Keratinocyte (primary cell): ENCODE results near the gene VAV2. TPM values are rescaled to one million over a fixed set of nuclear protein-coding genes. Genes with fewer than 3 reads are reported as not detected.

Experiments
- DNase-seq: peaks from one replicate; pipeline ENCODE4 v3.0.0-alpha.2; 2011; ENCODE audit warnings: low read depth, missing footprints, low spot score
- FAIRE-seq: peaks from 2 replicates; lab custom pipeline; 2011; peaks lifted over from hg19 to GRCh38; lab: Jason Lieb, UNC
- H2AFZ ChIP-seq: 2 replicates; pipeline ENCODE4 v1.6.0; 2012; ENCODE audit warnings: low read length, control low read depth, inconsistent platforms; ENCODE audit not compliant: control insufficient read depth
- H3K27ac ChIP-seq: 2 replicates; pipeline ENCODE4 v1.5.1; 2011; ENCODE audit warnings: low read length; ENCODE audit not compliant: control insufficient read depth, insufficient read depth
- H3K27me3 ChIP-seq: 3 replicates; pipeline ENCODE4 v1.6.0; 2011; ENCODE audit warnings: low read length; ENCODE audit not compliant: control insufficient read depth, insufficient read depth; ENCODE audit errors: extremely low read depth
- H3K36me3 ChIP-seq, 2 experiments: 2 replicates in 1 of 2; 3 replicates in 1 of 2; pipeline ENCODE4 v1.5.1; 2011; ENCODE audit warnings: low read length in 2 of 2, mild to moderate bottlenecking in 1 of 2; ENCODE audit not compliant: control insufficient read depth in 2 of 2, insufficient read depth in 2 of 2; ENCODE audit errors: extremely low read depth in 1 of 2
- H3K4me1 ChIP-seq: 3 replicates; pipeline ENCODE4 v1.5.1; 2011; ENCODE audit warnings: low read length; ENCODE audit not compliant: control insufficient read depth, insufficient read depth; ENCODE audit errors: extremely low read depth
- H3K4me2 ChIP-seq: 3 replicates; pipeline ENCODE4 v1.6.0; 2011; ENCODE audit warnings: low read depth, low read length; ENCODE audit not compliant: control insufficient read depth, insufficient read depth; ENCODE audit errors: extremely low read depth
- H3K4me3 ChIP-seq, 3 experiments: fragments of 200-600 bp in 1 of 3; sonication (generic) in 1 of 3; 2 replicates in 2 of 3; 3 replicates in 1 of 3; pipeline ENCODE4 v1.5.1; 2011 to 2016; ENCODE audit warnings: low read length in 3 of 3, mild to moderate bottlenecking in 3 of 3, control low read depth in 2 of 3, inconsistent platforms in 1 of 3, low read depth in 1 of 3, mixed read lengths in 1 of 3, mixed run types in 1 of 3, moderate library complexity in 1 of 3; ENCODE audit not compliant: control insufficient read depth in 2 of 3, insufficient read depth in 2 of 3; ENCODE audit errors: extremely low read depth in 1 of 3
- H3K79me2 ChIP-seq: 2 replicates; pipeline ENCODE4 v1.6.0; 2012; ENCODE audit warnings: low read length; ENCODE audit not compliant: control insufficient read depth, insufficient read depth
- H3K9ac ChIP-seq: 3 replicates; pipeline ENCODE4 v1.6.0; 2011; ENCODE audit warnings: low read length; ENCODE audit not compliant: control insufficient read depth, insufficient read depth; ENCODE audit errors: extremely low read depth
- H3K9me1 ChIP-seq: 3 replicates; pipeline ENCODE4 v1.6.0; 2011; ENCODE audit warnings: low read length; ENCODE audit not compliant: control insufficient read depth, insufficient read depth; ENCODE audit errors: extremely low read depth
- H3K9me3 ChIP-seq: 2 replicates; pipeline ENCODE4 v1.5.1; 2012; ENCODE audit warnings: low read depth, low read length; ENCODE audit not compliant: control insufficient read depth
- H4K20me1 ChIP-seq: 3 replicates; pipeline ENCODE4 v1.6.0; 2011; ENCODE audit warnings: low read length; ENCODE audit not compliant: control insufficient read depth, insufficient read depth; ENCODE audit errors: extremely low read depth
- CTCF ChIP-seq, 3 experiments: IDR thresholded peaks in 1 of 3; conservative IDR thresholded peaks in 1 of 3; optimal IDR thresholded peaks in 1 of 3; 2 replicates in 2 of 3; 3 replicates in 1 of 3; pipeline versions ENCODE3 to v1.5.1; 2011; ENCODE audit warnings: low read length in 3 of 3, mild to moderate bottlenecking in 3 of 3, moderate library complexity in 2 of 3, control low read depth in 1 of 3, inconsistent platforms in 1 of 3; ENCODE audit not compliant: insufficient read depth in 2 of 3; ENCODE audit errors: extremely low read depth in 1 of 3
- EZH2 ChIP-seq: IDR thresholded peaks from one replicate; pipeline ENCODE4 v1.6.1; 2012; ENCODE audit warnings: inconsistent platforms, mild to moderate bottlenecking, low read length, moderate library complexity
- dilution Hi-C: fragments of 300-500 bp; cut with MboI; formaldehyde crosslinking; loops from one replicate; pipeline ENCODE4 v1.7.0; 2020; ENCODE audit warnings: low sequenced_read_pairs; ENCODE audit not compliant: extremely low pct_ligation_motif_present
- polyA plus RNA-seq, 5 experiments: library from polyadenylated mRNA; depleted of rRNA in 3 of 5; stranded (reverse) in 3 of 5; stranded (forward) in 1 of 5; unstranded in 1 of 5; fragments of >200 nt; gene quantifications; 1 replicate in 1 of 5; 2 replicates in 3 of 5; 3 replicates in 1 of 5; pipeline versions ENCODE4 v1.2.1 to v1.2.3, GENCODE V29; 2011 to 2012; ENCODE audit warnings: missing spikeins in 2 of 5, low read depth in 1 of 5, low replicate concordance in 1 of 5

The VAV2 gene
- polyA plus RNA-seq, 1 donor (not counting 4 experiments of a cell fraction or from before 2014, with no cell fraction given), result 16.4 TPM

DNA sequence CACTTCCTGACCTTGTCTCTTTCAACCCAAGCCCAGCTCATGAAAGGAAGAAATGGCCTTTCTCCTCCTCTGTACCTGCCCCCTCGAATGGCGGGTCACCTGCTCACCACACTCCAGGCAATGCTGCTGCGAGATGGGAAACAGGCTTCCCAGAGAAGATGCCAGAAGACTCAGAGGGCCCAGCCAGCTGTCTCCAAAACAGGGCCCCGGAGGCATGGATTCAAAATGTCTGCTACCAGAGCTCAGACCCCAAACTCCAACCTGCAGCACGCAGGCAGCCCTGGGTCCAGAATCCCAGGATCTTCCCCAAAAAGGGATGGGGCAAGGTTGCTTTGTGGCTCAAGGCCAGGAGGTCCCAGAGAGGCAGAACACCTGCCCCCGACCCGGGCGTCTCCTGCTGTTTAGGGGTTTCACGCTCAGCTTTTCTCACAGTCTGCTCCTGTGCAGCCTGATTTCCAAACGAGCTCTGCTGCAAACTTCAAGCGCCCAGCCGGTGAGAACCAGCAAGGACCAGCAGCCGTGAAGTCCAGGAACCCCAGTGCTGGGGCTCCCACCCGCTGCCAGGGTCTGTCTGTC, 42.5 kb downstream of the VAV2 start:
- H3K9me3 ChIP-seq, result no peaks in the 10 kb centered on the region
- no peaks in the 10 kb centered on the region for H3K27me3 ChIP-seq
- H3K36me3 ChIP-seq, result peaks cover 11 to 12% of the 10 kb centered on the region in 2 experiments
- H3K4me2 ChIP-seq, result no peak overlapping the region
- no peak overlapping the region for H2AFZ ChIP-seq
- no peak overlapping the region for H3K4me3 ChIP-seq
- no peak for FAIRE-seq
- dilution Hi-C loops, result no loop called here
- peaks cover 15% of the 10 kb centered on the region for H4K20me1 ChIP-seq
- H3K9me1 ChIP-seq, result peaks cover 1% of the 10 kb centered on the region
- no peak for TF ChIP-seq EZH2
- TF ChIP-seq CTCF (optimal IDR thresholded peaks at IDR 0.05 in 1 of 3, IDR thresholded peaks at IDR 0.05 in 1 of 3, conservative IDR thresholded peaks at IDR 0.05 in 1 of 3; ENCODE audit: extremely low read depth in 1 of 3, insufficient read depth in 2 of 3, low read length in 3 of 3), result no peak
- no peak overlapping the region for H3K9ac ChIP-seq
- H3K4me1 ChIP-seq, result peaks cover 13% of the 10 kb centered on the region
- peaks cover 78% of the 10 kb centered on the region for H3K79me2 ChIP-seq
- H3K27ac ChIP-seq, result no peak overlapping the region
- no peak for DNase-seq

DNA sequence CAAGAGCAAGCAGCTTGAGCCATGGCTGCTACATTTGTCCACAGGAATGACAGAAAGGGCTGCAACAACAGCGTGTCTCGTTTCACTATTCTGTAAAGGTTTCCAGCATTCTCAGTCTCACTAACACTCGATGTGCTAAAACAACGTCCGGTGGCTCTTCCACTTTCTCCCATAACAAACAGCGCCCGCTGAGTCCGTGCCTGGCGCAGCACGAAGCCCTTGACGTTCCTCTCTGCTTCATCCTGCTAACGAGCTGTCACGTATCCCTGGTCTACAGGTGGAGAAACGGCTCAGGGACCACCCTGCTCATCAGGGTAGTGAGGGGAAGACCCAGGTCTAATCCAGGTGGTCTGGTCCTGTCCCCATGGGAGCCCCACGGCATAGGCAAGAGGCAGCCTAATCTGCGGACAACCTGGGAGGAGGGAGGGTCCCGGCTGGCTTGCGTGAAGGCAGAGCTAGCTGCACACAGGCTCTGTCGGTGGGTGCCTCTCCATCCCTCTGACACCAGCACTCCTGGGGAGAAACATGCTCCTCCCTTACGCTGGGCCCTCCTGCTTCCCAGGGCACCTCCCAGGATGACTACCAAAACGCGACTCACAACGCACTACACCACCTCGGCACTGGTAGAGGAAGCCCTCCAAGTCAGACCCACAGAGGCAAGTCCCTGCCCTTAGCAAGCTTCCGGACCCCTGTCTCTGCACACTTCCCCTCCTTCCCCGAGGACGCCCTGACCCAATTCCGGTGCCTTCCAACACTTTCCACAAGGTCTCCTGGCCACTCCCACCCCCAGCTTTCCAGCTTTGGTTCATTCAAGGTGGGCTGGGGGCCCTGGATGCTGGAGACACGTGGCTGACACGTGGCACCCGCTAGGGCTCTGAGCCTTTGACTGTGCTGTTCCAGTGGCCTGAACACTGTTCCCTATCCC, 43.3 kb downstream of the VAV2 start:
- no peaks in the 10 kb centered on the region for H3K27me3 ChIP-seq
- H3K9ac ChIP-seq, result no peak overlapping the region
- peaks cover 11 to 12% of the 10 kb centered on the region in 2 experiments for H3K36me3 ChIP-seq
- FAIRE-seq (no peak), DNase-seq (no peak)
- no peaks in the 10 kb centered on the region for H3K9me3 ChIP-seq
- peaks cover 18% of the 10 kb centered on the region for H4K20me1 ChIP-seq
- no peak overlapping the region for H3K27ac ChIP-seq
- peaks cover 78% of the 10 kb centered on the region for H3K79me2 ChIP-seq
- no peak overlapping the region for H3K4me2 ChIP-seq
- H3K9me1 ChIP-seq, result peaks cover 8% of the 10 kb centered on the region
- dilution Hi-C loops, result no loop called here
- TF ChIP-seq EZH2 (no peak), CTCF (optimal IDR thresholded peaks at IDR 0.05 in 1 of 3, IDR thresholded peaks at IDR 0.05 in 1 of 3, conservative IDR thresholded peaks at IDR 0.05 in 1 of 3; ENCODE audit: extremely low read depth in 1 of 3, insufficient read depth in 2 of 3, low read length in 3 of 3) (no peak)
- H3K4me3 ChIP-seq, result no peak overlapping the region
- peaks cover 20% of the 10 kb centered on the region for H3K4me1 ChIP-seq
- no peak overlapping the region for H2AFZ ChIP-seq
